GM12801 (cell line): ENCODE measurements around the gene ZNF750.

Experiments
- CTCF ChIP-seq: IDR thresholded peaks from one replicate; pipeline ENCODE4 v1.5.1; 2011; ENCODE audit warnings: control low read depth; ENCODE audit not compliant: insufficient read length; ENCODE audit errors: extremely low read depth

ZNF750 gene

GRCh38 chr17:82801377-82801970 lies 38.3 kb downstream of the ZNF750 start:
- no peak for TF ChIP-seq CTCF

- no peak for TF ChIP-seq CTCF
Measured at GRCh38 chr17:82800885-82801284, 38.9 kb downstream of the ZNF750 start.

GRCh38 chr17:82799591-82799990 lies 40.2 kb downstream of the ZNF750 start:
- no peak for TF ChIP-seq CTCF

GRCh38 chr17:82798752-82799151 lies 41.1 kb downstream of the ZNF750 start:
- TF ChIP-seq CTCF = no peak

GRCh38 chr17:82797061-82797460 lies 42.8 kb downstream of the ZNF750 start:
- TF ChIP-seq CTCF = no peak

GRCh38 chr17:82795615-82796014 lies 44.2 kb downstream of the ZNF750 start:
- no peak for TF ChIP-seq CTCF

- no peak for TF ChIP-seq CTCF
Measured at GRCh38 chr17:82794781-82795482, 44.9 kb downstream of the ZNF750 start.
